NCI-H510A (cell line): Measurements from ENCODE around the gene LRCH1.

Experiments used
- DNase-seq: peaks from one replicate; lab custom pipeline; 2025; lab: John Stamatoyannopoulos, UW

LRCH1 gene

GRCh38 chr13:46594374-46595078, 41.6 kb downstream of the LRCH1 start:
- DNase-seq: no peak

- DNase-seq: no peak
Observed at GRCh38 chr13:46595136-46595884, 42.3 kb downstream of the LRCH1 start.

- no peak for DNase-seq
Observed at GRCh38 chr13:46595885-46596275, 42.9 kb downstream of the LRCH1 start.

GRCh38 chr13:46596466-46596865, 43.5 kb downstream of the LRCH1 start:
- DNase-seq: no peak

GRCh38 chr13:46598140-46598819, 45.3 kb downstream of the LRCH1 start:
- no peak for DNase-seq

GRCh38 chr13:46598820-46599180, 45.8 kb downstream of the LRCH1 start:
- no peak for DNase-seq

- DNase-seq: no peak
Observed at GRCh38 chr13:46600943-46601311, 48.0 kb downstream of the LRCH1 start.

GRCh38 chr13:46602531-46602930, 49.6 kb downstream of the LRCH1 start:
- no peak for DNase-seq

GRCh38 chr13:46603165-46603603, 50.2 kb downstream of the LRCH1 start:
- DNase-seq: no peak

- DNase-seq: no peak
Observed at GRCh38 chr13:46604226-46604990, 51.4 kb downstream of the LRCH1 start.

- DNase-seq: no peak
Observed at GRCh38 chr13:46605076-46605824, 52.3 kb downstream of the LRCH1 start.

GRCh38 chr13:46605825-46606554, 53.0 kb downstream of the LRCH1 start:
- DNase-seq: no peak

- no peak for DNase-seq
Observed at GRCh38 chr13:46606970-46607369, 54.0 kb downstream of the LRCH1 start.

GRCh38 chr13:46607768-46608564, 55.0 kb downstream of the LRCH1 start:
- DNase-seq: no peak

- no peak for DNase-seq
Observed at GRCh38 chr13:46609052-46609451, 56.1 kb downstream of the LRCH1 start.

- no peak for DNase-seq
Observed at GRCh38 chr13:46609726-46610125, 56.8 kb downstream of the LRCH1 start.

- DNase-seq: no peak
Observed at GRCh38 chr13:46612267-46612666, 59.3 kb downstream of the LRCH1 start.

- DNase-seq: no peak
Observed at GRCh38 chr13:46613409-46614049, 60.6 kb downstream of the LRCH1 start.

- no peak for DNase-seq
Observed at GRCh38 chr13:46614582-46614981, 61.6 kb downstream of the LRCH1 start.
